ENCODE data around the gene CSMD2.

DNA sequence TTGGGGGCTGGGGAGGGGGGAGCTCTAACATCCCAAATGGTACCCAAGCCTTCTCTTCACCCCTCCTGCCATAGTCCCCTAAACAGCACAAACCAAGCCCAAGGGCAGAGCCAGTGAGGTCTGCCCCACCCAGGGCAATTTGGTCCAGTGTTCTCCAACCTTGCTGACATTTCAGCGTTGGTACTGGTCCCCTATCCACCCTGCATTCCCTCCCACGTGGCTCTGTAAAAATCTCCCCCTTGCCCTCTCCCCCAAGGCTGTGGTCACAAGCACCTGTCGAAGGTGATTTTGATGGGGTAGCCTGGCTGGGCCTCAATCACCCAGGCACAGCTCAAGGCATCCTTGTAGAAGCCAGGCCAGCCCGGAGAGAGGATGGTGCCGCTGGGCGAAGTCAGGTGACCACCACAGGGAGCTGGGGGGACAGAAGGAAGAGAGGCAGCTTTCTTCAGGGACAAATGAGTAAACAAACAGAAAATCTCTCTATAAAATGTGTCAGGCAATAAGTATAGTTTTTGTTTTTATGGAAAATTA, 438.7 kb downstream of the CSMD2 start:
- no peak for TF ChIP-seq FOSL2 (IDR thresholded peaks at IDR 0.05; ENCODE audit: borderline replicate concordance, low read depth)
- TF ChIP-seq SIN3A (IDR thresholded peaks at IDR 0.05; ENCODE audit: borderline replicate concordance, low read depth, low read length), result no peak
- TF ChIP-seq YY1 (IDR thresholded peaks at IDR 0.05; ENCODE audit: low read depth), result no peak
- no peak for TF ChIP-seq CHD2 (IDR thresholded peaks at IDR 0.05; ENCODE audit: low read length, partially characterized antibody)
- no peak for TF ChIP-seq RXRA (IDR thresholded peaks at IDR 0.05; ENCODE audit: borderline replicate concordance, low read depth)
- no peak for TF ChIP-seq RAD21 (IDR thresholded peaks at IDR 0.05; ENCODE audit: low read length)
- TF ChIP-seq, protein P1, sequence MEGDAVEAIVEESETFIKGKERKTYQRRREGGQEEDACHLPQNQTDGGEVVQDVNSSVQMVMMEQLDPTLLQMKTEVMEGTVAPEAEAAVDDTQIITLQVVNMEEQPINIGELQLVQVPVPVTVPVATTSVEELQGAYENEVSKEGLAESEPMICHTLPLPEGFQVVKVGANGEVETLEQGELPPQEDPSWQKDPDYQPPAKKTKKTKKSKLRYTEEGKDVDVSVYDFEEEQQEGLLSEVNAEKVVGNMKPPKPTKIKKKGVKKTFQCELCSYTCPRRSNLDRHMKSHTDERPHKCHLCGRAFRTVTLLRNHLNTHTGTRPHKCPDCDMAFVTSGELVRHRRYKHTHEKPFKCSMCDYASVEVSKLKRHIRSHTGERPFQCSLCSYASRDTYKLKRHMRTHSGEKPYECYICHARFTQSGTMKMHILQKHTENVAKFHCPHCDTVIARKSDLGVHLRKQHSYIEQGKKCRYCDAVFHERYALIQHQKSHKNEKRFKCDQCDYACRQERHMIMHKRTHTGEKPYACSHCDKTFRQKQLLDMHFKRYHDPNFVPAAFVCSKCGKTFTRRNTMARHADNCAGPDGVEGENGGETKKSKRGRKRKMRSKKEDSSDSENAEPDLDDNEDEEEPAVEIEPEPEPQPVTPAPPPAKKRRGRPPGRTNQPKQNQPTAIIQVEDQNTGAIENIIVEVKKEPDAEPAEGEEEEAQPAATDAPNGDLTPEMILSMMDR (IDR thresholded peaks at IDR 0.05), result no peak
- TF ChIP-seq POLR2AphosphoS5 (IDR thresholded peaks at IDR 0.05; ENCODE audit: low read depth, low read length), result no peak
- TF ChIP-seq GABPA (IDR thresholded peaks at IDR 0.05; ENCODE audit: low read depth), result no peak
- TF ChIP-seq, protein P2, sequence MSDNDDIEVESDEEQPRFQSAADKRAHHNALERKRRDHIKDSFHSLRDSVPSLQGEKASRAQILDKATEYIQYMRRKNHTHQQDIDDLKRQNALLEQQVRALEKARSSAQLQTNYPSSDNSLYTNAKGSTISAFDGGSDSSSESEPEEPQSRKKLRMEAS (IDR thresholded peaks at IDR 0.05; ENCODE audit: low read depth), result no peak
- no peak for TF ChIP-seq FOXM1 (IDR thresholded peaks at IDR 0.05; ENCODE audit: low read depth)
- TF ChIP-seq EP300 (IDR thresholded peaks at IDR 0.05; ENCODE audit: borderline replicate concordance in 1 of 2, low read depth in 1 of 2, low read length in 1 of 2), result no peak
- TF ChIP-seq JUND (IDR thresholded peaks at IDR 0.05), result no peak
- TF ChIP-seq, protein P3, sequence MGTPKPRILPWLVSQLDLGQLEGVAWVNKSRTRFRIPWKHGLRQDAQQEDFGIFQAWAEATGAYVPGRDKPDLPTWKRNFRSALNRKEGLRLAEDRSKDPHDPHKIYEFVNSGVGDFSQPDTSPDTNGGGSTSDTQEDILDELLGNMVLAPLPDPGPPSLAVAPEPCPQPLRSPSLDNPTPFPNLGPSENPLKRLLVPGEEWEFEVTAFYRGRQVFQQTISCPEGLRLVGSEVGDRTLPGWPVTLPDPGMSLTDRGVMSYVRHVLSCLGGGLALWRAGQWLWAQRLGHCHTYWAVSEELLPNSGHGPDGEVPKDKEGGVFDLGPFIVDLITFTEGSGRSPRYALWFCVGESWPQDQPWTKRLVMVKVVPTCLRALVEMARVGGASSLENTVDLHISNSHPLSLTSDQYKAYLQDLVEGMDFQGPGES (IDR thresholded peaks at IDR 0.05; ENCODE audit: low read depth, low read length), result no peak
